ENCODE data around the gene EDEM3.

EDEM3 gene

GRCh38 chr1:184701816-184702215 lies 52.8 kb downstream of the EDEM3 start:
- peaks cover 27 to 54% (median 40%) of the 10 kb centered on the region in 5 donors for H3K36me3 ChIP-seq (ENCODE audit: control insufficient read depth in 5 of 5, insufficient read depth in 5 of 5, low read length in 5 of 5)
- no peak overlapping the region for H3K4me3 ChIP-seq (ENCODE audit: low read depth in 1 of 5, low read length in 5 of 5)
- H3K27ac ChIP-seq (ENCODE audit: low read depth, low read length): no peak overlapping the region
- H3K9me3 ChIP-seq (ENCODE audit: control insufficient read depth in 5 of 5, low read length in 5 of 5): no peaks in the 10 kb centered on the region
- no peaks in the 10 kb centered on the region for H3K27me3 ChIP-seq (ENCODE audit: control insufficient read depth in 5 of 5, insufficient read depth in 4 of 5, low read length in 5 of 5)
- H3K4me1 ChIP-seq (ENCODE audit: control insufficient read depth in 5 of 5, insufficient read depth in 5 of 5, low read length in 5 of 5): peaks cover 0 to 8% (median 0%) of the 10 kb centered on the region in 5 donors
- H3K9ac ChIP-seq (ENCODE audit: low read length in 5 of 5): no peak overlapping the region

DNA sequence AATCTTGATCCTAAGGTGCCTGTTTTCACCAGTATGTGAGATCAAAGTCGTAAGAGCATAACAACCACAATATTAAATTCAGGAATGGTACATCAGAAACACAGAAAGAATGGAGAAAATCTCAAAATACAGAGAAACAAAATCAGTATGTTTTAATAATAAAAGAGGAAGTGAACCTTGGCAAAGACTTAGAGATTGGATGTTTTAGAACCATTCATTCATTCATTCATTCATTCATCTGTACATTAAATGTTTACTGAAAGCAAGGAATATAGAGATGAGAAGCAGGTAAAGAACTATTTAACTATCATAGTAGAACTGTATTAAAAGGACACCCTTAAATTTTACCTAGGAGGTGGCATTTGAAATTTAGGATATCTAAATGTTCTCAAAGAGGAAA lies 55.7 kb downstream of the EDEM3 start:
- Histone ChIP-seq H3K27me3 (ENCODE audit: control insufficient read depth in 5 of 5, insufficient read depth in 4 of 5, low read length in 5 of 5) (no peaks in the 10 kb centered on the region), H3K9ac (ENCODE audit: low read length in 5 of 5) (no peak overlapping the region), H3K4me3 (ENCODE audit: low read depth in 1 of 5, low read length in 5 of 5) (no peak overlapping the region), H3K9me3 (ENCODE audit: control insufficient read depth in 5 of 5, low read length in 5 of 5) (no peaks in the 10 kb centered on the region), H3K36me3 (ENCODE audit: control insufficient read depth in 5 of 5, insufficient read depth in 5 of 5, low read length in 5 of 5) (peaks cover 30 to 63% (median 49%) of the 10 kb centered on the region in 5 donors), H3K4me1 (ENCODE audit: control insufficient read depth in 5 of 5, insufficient read depth in 5 of 5, low read length in 5 of 5) (peaks cover 0 to 8% (median 0%) of the 10 kb centered on the region in 5 donors), H3K27ac (ENCODE audit: low read depth, low read length) (no peak overlapping the region)

DNA sequence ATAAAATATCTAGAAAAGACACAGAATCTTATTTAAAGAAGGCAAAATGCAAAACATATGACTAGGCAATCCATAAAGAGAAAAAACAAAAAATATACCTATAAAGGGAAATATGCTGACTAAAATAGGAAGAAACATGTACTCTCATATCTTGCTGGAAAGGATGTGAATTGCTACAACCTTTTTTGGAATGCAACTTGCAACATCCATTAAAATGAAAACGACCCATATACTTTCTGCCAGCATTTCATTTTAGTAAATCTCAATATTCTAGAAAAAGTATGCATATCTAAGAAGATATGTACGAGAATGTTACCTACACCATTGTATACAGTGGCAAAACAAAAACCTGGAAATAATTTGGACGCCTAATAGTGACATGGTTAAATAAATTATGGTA lies 56.6 kb downstream of the EDEM3 start:
- Histone ChIP-seq H3K36me3 (ENCODE audit: control insufficient read depth in 5 of 5, insufficient read depth in 5 of 5, low read length in 5 of 5) (peaks cover 31 to 65% (median 54%) of the 10 kb centered on the region in 5 donors), H3K4me1 (ENCODE audit: control insufficient read depth in 5 of 5, insufficient read depth in 5 of 5, low read length in 5 of 5) (peaks cover 0 to 11% (median 0%) of the 10 kb centered on the region in 5 donors), H3K27ac (ENCODE audit: low read depth, low read length) (no peak overlapping the region), H3K9me3 (ENCODE audit: control insufficient read depth in 5 of 5, low read length in 5 of 5) (no peaks in the 10 kb centered on the region), H3K9ac (ENCODE audit: low read length in 5 of 5) (no peak overlapping the region), H3K27me3 (ENCODE audit: control insufficient read depth in 5 of 5, insufficient read depth in 4 of 5, low read length in 5 of 5) (no peaks in the 10 kb centered on the region), H3K4me3 (ENCODE audit: low read depth in 1 of 5, low read length in 5 of 5) (no peak overlapping the region)

DNA sequence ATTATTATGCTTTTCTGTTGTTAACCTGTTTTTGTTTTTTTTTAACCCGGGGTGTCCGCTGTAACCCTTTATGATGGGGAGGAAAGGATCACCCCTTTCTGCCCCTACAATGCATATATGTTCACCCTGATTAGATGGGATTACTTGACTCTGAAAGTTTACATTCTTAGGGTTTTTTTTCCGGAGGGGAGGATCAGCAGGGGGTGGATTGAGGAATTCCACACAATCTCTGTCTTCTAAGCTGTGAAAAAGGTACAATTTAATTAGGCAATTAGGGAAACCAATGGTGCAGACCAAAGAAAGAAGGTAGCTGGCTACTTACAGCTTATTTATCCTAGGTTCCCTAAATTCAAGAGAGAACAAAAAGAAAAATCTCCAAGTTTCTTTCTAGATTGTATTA lies 58.3 kb downstream of the EDEM3 start:
- Histone ChIP-seq H3K9me3 (ENCODE audit: control insufficient read depth in 5 of 5, low read length in 5 of 5) (no peaks in the 10 kb centered on the region), H3K9ac (ENCODE audit: low read length in 5 of 5) (no peak overlapping the region), H3K4me3 (ENCODE audit: low read depth in 1 of 5, low read length in 5 of 5) (no peak overlapping the region), H3K36me3 (ENCODE audit: control insufficient read depth in 5 of 5, insufficient read depth in 5 of 5, low read length in 5 of 5) (peaks cover 24 to 55% (median 41%) of the 10 kb centered on the region in 5 donors), H3K27me3 (ENCODE audit: control insufficient read depth in 5 of 5, insufficient read depth in 4 of 5, low read length in 5 of 5) (no peaks in the 10 kb centered on the region), H3K27ac (ENCODE audit: low read depth, low read length) (no peak overlapping the region), H3K4me1 (ENCODE audit: control insufficient read depth in 5 of 5, insufficient read depth in 5 of 5, low read length in 5 of 5) (peaks cover 0 to 4% (median 0%) of the 10 kb centered on the region in 5 donors)

DNA sequence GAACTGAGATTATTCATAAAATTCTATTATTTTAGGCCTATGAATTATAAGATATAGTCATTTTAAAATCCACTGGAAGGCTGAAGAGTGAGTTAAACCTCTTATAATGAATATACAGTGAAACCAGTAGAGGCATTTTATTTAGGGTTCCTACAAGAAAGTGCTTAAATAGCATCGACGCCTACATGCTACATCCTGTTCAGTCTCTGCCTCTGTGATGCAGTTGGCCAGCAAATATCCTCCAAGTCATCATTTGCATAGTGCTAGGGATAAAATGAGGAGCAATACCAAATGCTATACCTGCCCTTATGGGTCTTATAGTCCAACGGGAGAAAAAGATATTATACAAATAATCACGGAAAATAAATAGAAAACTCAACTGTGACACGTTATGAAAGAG lies 59.6 kb downstream of the EDEM3 start:
- no peak overlapping the region for H3K9ac ChIP-seq (ENCODE audit: low read length in 5 of 5)
- no peaks in the 10 kb centered on the region for H3K9me3 ChIP-seq (ENCODE audit: control insufficient read depth in 5 of 5, low read length in 5 of 5)
- peaks cover 21 to 43% (median 35%) of the 10 kb centered on the region in 5 donors for H3K36me3 ChIP-seq (ENCODE audit: control insufficient read depth in 5 of 5, insufficient read depth in 5 of 5, low read length in 5 of 5)
- H3K27me3 ChIP-seq (ENCODE audit: control insufficient read depth in 5 of 5, insufficient read depth in 4 of 5, low read length in 5 of 5): no peaks in the 10 kb centered on the region
- no peak overlapping the region for H3K27ac ChIP-seq (ENCODE audit: low read depth, low read length)
- H3K4me1 ChIP-seq (ENCODE audit: control insufficient read depth in 5 of 5, insufficient read depth in 5 of 5, low read length in 5 of 5): peaks cover 0 to 4% (median 0%) of the 10 kb centered on the region in 5 donors
- H3K4me3 ChIP-seq (ENCODE audit: low read depth in 1 of 5, low read length in 5 of 5): no peak overlapping the region

- Histone ChIP-seq H3K4me1 (ENCODE audit: control insufficient read depth in 5 of 5, insufficient read depth in 5 of 5, low read length in 5 of 5) (peaks cover 0 to 4% (median 0%) of the 10 kb centered on the region in 5 donors), H3K27me3 (ENCODE audit: control insufficient read depth in 5 of 5, insufficient read depth in 4 of 5, low read length in 5 of 5) (no peaks in the 10 kb centered on the region), H3K9ac (ENCODE audit: low read length in 5 of 5) (peak overlapping the region in 1 of 5 donors; percentile 2), H3K4me3 (ENCODE audit: low read depth in 1 of 5, low read length in 5 of 5) (no peak overlapping the region), H3K27ac (ENCODE audit: low read depth, low read length) (no peak overlapping the region), H3K36me3 (ENCODE audit: control insufficient read depth in 5 of 5, insufficient read depth in 5 of 5, low read length in 5 of 5) (peaks cover 18 to 41% (median 34%) of the 10 kb centered on the region in 5 donors), H3K9me3 (ENCODE audit: control insufficient read depth in 5 of 5, low read length in 5 of 5) (no peaks in the 10 kb centered on the region)
These were observed 61.6 kb downstream of the EDEM3 start for GRCh38 chr1:184693011-184693410.

DNA sequence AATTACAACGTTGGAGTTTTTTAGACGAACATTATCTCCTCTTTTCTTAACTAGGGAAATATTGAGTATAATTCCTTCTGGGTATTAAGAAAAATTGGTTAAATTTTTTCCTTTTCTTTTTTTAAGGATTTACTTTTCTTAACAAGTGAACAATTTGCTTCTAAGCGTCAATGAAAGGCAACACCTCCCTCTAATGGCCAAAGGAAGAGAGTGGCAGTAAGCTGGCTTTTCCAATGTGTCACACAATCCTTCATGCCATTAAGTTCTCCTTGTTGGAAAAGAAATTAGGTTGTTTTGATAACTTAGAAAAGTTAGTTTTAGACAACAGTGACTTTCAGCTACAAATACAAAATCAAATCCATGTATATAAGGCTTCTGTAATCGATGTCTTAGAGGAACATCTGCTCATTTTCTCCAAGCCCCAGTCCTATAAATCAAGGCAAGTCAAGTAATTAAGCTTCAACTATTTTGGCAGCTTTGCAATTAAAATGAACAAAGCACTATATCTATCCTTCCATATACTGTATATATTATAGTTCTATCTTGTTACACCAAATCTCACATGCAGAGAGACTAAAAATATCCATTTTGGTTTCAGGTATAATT lies 62.8 kb downstream of the EDEM3 start:
- Histone ChIP-seq H3K4me1 (ENCODE audit: control insufficient read depth in 5 of 5, insufficient read depth in 5 of 5, low read length in 5 of 5) (peaks cover 0 to 4% (median 0%) of the 10 kb centered on the region in 5 donors), H3K9ac (ENCODE audit: low read length in 5 of 5) (no peak overlapping the region), H3K27me3 (ENCODE audit: control insufficient read depth in 5 of 5, insufficient read depth in 4 of 5, low read length in 5 of 5) (no peaks in the 10 kb centered on the region), H3K27ac (ENCODE audit: low read depth, low read length) (no peak overlapping the region), H3K9me3 (ENCODE audit: control insufficient read depth in 5 of 5, low read length in 5 of 5) (no peaks in the 10 kb centered on the region), H3K36me3 (ENCODE audit: control insufficient read depth in 5 of 5, insufficient read depth in 5 of 5, low read length in 5 of 5) (peaks cover 18 to 41% (median 34%) of the 10 kb centered on the region in 5 donors), H3K4me3 (ENCODE audit: low read depth in 1 of 5, low read length in 5 of 5) (no peak overlapping the region)

- no peaks in the 10 kb centered on the region for H3K27me3 ChIP-seq (ENCODE audit: control insufficient read depth in 5 of 5, insufficient read depth in 4 of 5, low read length in 5 of 5)
- peaks cover 0 to 10% (median 0%) of the 10 kb centered on the region in 5 donors for H3K4me1 ChIP-seq (ENCODE audit: control insufficient read depth in 5 of 5, insufficient read depth in 5 of 5, low read length in 5 of 5)
- no peak overlapping the region for H3K9ac ChIP-seq (ENCODE audit: low read length in 5 of 5)
- peaks cover 0 to under 1% (median 0%) of the 10 kb centered on the region in 5 donors for H3K9me3 ChIP-seq (ENCODE audit: control insufficient read depth in 5 of 5, low read length in 5 of 5)
- H3K27ac ChIP-seq (ENCODE audit: low read depth, low read length): no peak overlapping the region
- H3K4me3 ChIP-seq (ENCODE audit: low read depth in 1 of 5, low read length in 5 of 5): no peak overlapping the region
- H3K36me3 ChIP-seq (ENCODE audit: control insufficient read depth in 5 of 5, insufficient read depth in 5 of 5, low read length in 5 of 5): peaks cover 0 to 4% (median 0%) of the 10 kb centered on the region in 5 donors
These were observed 68.1 kb downstream of the EDEM3 start for GRCh38 chr1:184686540-184686939.

GRCh38 chr1:184685116-184685515 lies 69.5 kb downstream of the EDEM3 start:
- Histone ChIP-seq H3K4me3 (ENCODE audit: low read depth in 1 of 5, low read length in 5 of 5) (no peak overlapping the region), H3K9me3 (ENCODE audit: control insufficient read depth in 5 of 5, low read length in 5 of 5) (peaks cover 0 to 9% (median 3%) of the 10 kb centered on the region in 5 donors), H3K27me3 (ENCODE audit: control insufficient read depth in 5 of 5, insufficient read depth in 4 of 5, low read length in 5 of 5) (no peaks in the 10 kb centered on the region), H3K36me3 (ENCODE audit: control insufficient read depth in 5 of 5, insufficient read depth in 5 of 5, low read length in 5 of 5) (peaks cover 0 to 4% (median 0%) of the 10 kb centered on the region in 5 donors), H3K9ac (ENCODE audit: low read length in 5 of 5) (no peak overlapping the region), H3K4me1 (ENCODE audit: control insufficient read depth in 5 of 5, insufficient read depth in 5 of 5, low read length in 5 of 5) (peaks cover 0 to 10% (median 0%) of the 10 kb centered on the region in 5 donors), H3K27ac (ENCODE audit: low read depth, low read length) (no peak overlapping the region)

- Histone ChIP-seq H3K27me3 (ENCODE audit: control insufficient read depth in 5 of 5, insufficient read depth in 4 of 5, low read length in 5 of 5) (no peaks in the 10 kb centered on the region), H3K36me3 (ENCODE audit: control insufficient read depth in 5 of 5, insufficient read depth in 5 of 5, low read length in 5 of 5) (no peaks in the 10 kb centered on the region), H3K4me3 (ENCODE audit: low read depth in 1 of 5, low read length in 5 of 5) (no peak overlapping the region), H3K9me3 (ENCODE audit: control insufficient read depth in 5 of 5, low read length in 5 of 5) (peaks cover 0 to 9% (median 3%) of the 10 kb centered on the region in 5 donors), H3K27ac (ENCODE audit: low read depth, low read length) (no peak overlapping the region), H3K9ac (ENCODE audit: low read length in 5 of 5) (no peak overlapping the region), H3K4me1 (ENCODE audit: control insufficient read depth in 5 of 5, insufficient read depth in 5 of 5, low read length in 5 of 5) (peaks cover 0 to 10% (median 0%) of the 10 kb centered on the region in 5 donors)
These were observed 70.2 kb downstream of the EDEM3 start for GRCh38 chr1:184684285-184685074.
